NCI-H2029 (cell line): Measurements from ENCODE around the gene YWHAH.
A peak's percentile ranks its signal among the peaks of the same experiment; 100 is the strongest.

Experiments used
- DNase-seq: peaks from one replicate; lab custom pipeline; 2025; lab: John Stamatoyannopoulos, UW

The YWHAH gene

GRCh38 chr22:31943978-31944699 is at the start of gene YWHAH:
Gene YWHAH, plus strand, starts transcription at chr22:31944535. Its CDS starts 199 bp downstream, at chr22:31944734.
- DNase-seq = peak; percentile 88

GRCh38 chr22:31895411-31896123 is 48.8 kb upstream of the YWHAH start:
- DNase-seq = no peak

GRCh38 chr22:31896472-31896871 is 47.9 kb upstream of the YWHAH start:
- no peak for DNase-seq

GRCh38 chr22:31897842-31898805 is 46.2 kb upstream of the YWHAH start:
- no peak for DNase-seq

- DNase-seq = no peak
Observed at GRCh38 chr22:31898926-31899325, 45.4 kb upstream of the YWHAH start.

- DNase-seq = no peak
Observed at GRCh38 chr22:31899669-31900068, 44.7 kb upstream of the YWHAH start.

GRCh38 chr22:31901388-31902137 is 42.8 kb upstream of the YWHAH start:
- no peak for DNase-seq

- no peak for DNase-seq
Observed at GRCh38 chr22:31904651-31905050, 39.7 kb upstream of the YWHAH start.

GRCh38 chr22:31905356-31905755 is 39.0 kb upstream of the YWHAH start:
- no peak for DNase-seq

- no peak for DNase-seq
Observed at GRCh38 chr22:31906086-31906485, 38.2 kb upstream of the YWHAH start.

GRCh38 chr22:31906569-31906968 is 37.8 kb upstream of the YWHAH start:
- DNase-seq = no peak

- no peak for DNase-seq
Observed at GRCh38 chr22:31909977-31910376, 34.4 kb upstream of the YWHAH start.

GRCh38 chr22:31911565-31912406 is 32.5 kb upstream of the YWHAH start:
- DNase-seq = no peak

- no peak for DNase-seq
Observed at GRCh38 chr22:31912407-31912743, 32.0 kb upstream of the YWHAH start.

- DNase-seq = no peak
Observed at GRCh38 chr22:31915586-31915985, 28.7 kb upstream of the YWHAH start.

- DNase-seq = no peak
Observed at GRCh38 chr22:31917227-31917921, 27.0 kb upstream of the YWHAH start.

GRCh38 chr22:31919730-31920129 is 24.6 kb upstream of the YWHAH start:
- DNase-seq = no peak

GRCh38 chr22:31920306-31920705 is 24.0 kb upstream of the YWHAH start:
- no peak for DNase-seq

- DNase-seq = no peak
Observed at GRCh38 chr22:31921106-31921505, 23.2 kb upstream of the YWHAH start.

- no peak for DNase-seq
Observed at GRCh38 chr22:31922534-31922933, 21.8 kb upstream of the YWHAH start.
